HCT116 (cell line): ENCODE data around the gene MRPL24.

Source experiments
- EGR1 ChIP-seq: IDR thresholded peaks from 2 replicates; pipeline ENCODE4 v1.6.1; 2012; ENCODE audit warnings: low read depth
- ELF1 ChIP-seq: IDR thresholded peaks from 2 replicates; pipeline ENCODE4 v1.6.1; 2012; ENCODE audit warnings: low read depth, borderline replicate concordance
- EZH2phosphoT487 ChIP-seq: fragments of 200-600 bp; IDR thresholded peaks from 2 replicates; pipeline ENCODE4 v1.6.1; 2018; ENCODE audit warnings: antibody characterized with exemption, borderline replicate concordance
- POLR2A ChIP-seq: IDR thresholded peaks from 2 replicates; pipeline ENCODE4 v1.7.0; 2011; ENCODE audit warnings: borderline replicate concordance; ENCODE audit not compliant: insufficient read depth, insufficient read length; ENCODE audit errors: extremely low read depth
- POLR2AphosphoS5 ChIP-seq: IDR thresholded peaks from 2 replicates; pipeline ENCODE4 v1.6.1; 2011; ENCODE audit warnings: mild to moderate bottlenecking, low read depth, low read length, moderate library complexity
- RAD21 ChIP-seq: IDR thresholded peaks from 2 replicates; pipeline ENCODE4 v1.6.1; 2012; ENCODE audit warnings: low read depth, mild to moderate bottlenecking
- SIN3A ChIP-seq: IDR thresholded peaks from 2 replicates; pipeline ENCODE4 v1.6.1; 2012; ENCODE audit warnings: low read depth
- SRF ChIP-seq: IDR thresholded peaks from 2 replicates; pipeline ENCODE4 v1.6.1; 2012; ENCODE audit warnings: low read depth
- TCF7L2 ChIP-seq: IDR thresholded peaks from 2 replicates; pipeline ENCODE4 v1.7.0; 2011; ENCODE audit warnings: borderline replicate concordance, inconsistent platforms; ENCODE audit not compliant: insufficient read depth, insufficient read length; ENCODE audit errors: extremely low read depth
- ZNF274 ChIP-seq: fragments of 200-500 bp; sonication (Bioruptor generic); IDR thresholded peaks from 2 replicates; pipeline ENCODE4 v1.6.1; 2014; ENCODE audit warnings: mild to moderate bottlenecking, low read depth, low read length, inconsistent platforms
- TF ChIP-seq, protein P1 (sequence below), 3 experiments: fragments of 200-600 bp in 1 of 3; sonication (generic) in 1 of 3; IDR thresholded peaks in 2 of 3; conservative IDR thresholded peaks in 1 of 3; 2 replicates each; pipeline ENCODE4 v1.5.1; 2012 to 2017; ENCODE audit warnings: low read depth in 2 of 3, low read length in 2 of 3, antibody characterized with exemption in 1 of 3, borderline replicate concordance in 1 of 3, control low read depth in 1 of 3, mild to moderate bottlenecking in 1 of 3, mixed read lengths in 1 of 3, mixed run types in 1 of 3, moderate library complexity in 1 of 3; ENCODE audit not compliant: insufficient read depth in 1 of 3
- TF ChIP-seq, protein P2 (sequence below): IDR thresholded peaks from 2 replicates; pipeline ENCODE4 v1.6.1; 2012
- TF ChIP-seq, protein P3 (sequence below): IDR thresholded peaks from 2 replicates; pipeline ENCODE4 v1.6.1; 2012; ENCODE audit warnings: low read depth

DNA sequence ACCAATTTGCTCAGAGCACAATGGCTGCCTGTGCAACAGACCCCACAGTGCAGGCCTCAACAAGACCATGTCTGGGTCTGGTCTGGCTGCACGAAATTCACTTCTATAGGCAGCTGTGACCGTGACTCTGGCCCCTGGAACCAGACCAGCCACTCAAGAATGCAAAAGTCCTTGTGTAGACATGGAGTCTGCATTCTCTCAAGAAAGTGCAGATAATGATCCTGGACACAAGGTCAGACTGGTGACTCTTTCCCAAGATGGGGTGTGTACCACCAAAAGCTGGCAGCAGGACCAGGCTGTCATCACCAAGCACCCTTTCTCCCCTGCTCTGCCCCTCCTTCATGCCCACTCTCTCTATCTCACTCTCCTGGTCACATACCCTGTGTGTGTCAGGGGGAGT is 19.8 kb downstream of the MRPL24 start:
- TF ChIP-seq, protein P1, sequence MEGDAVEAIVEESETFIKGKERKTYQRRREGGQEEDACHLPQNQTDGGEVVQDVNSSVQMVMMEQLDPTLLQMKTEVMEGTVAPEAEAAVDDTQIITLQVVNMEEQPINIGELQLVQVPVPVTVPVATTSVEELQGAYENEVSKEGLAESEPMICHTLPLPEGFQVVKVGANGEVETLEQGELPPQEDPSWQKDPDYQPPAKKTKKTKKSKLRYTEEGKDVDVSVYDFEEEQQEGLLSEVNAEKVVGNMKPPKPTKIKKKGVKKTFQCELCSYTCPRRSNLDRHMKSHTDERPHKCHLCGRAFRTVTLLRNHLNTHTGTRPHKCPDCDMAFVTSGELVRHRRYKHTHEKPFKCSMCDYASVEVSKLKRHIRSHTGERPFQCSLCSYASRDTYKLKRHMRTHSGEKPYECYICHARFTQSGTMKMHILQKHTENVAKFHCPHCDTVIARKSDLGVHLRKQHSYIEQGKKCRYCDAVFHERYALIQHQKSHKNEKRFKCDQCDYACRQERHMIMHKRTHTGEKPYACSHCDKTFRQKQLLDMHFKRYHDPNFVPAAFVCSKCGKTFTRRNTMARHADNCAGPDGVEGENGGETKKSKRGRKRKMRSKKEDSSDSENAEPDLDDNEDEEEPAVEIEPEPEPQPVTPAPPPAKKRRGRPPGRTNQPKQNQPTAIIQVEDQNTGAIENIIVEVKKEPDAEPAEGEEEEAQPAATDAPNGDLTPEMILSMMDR (IDR thresholded peaks at IDR 0.05 in 2 of 3, conservative IDR thresholded peaks at IDR 0.05 in 1 of 3; ENCODE audit: borderline replicate concordance in 1 of 3, insufficient read depth in 1 of 3, low read depth in 2 of 3, low read length in 2 of 3) = no peak
- TF ChIP-seq ZNF274 (no peak), SIN3A (no peak), TCF7L2 (no peak), SRF (no peak), EGR1 (no peak), EZH2phosphoT487 (no peak), RAD21 (no peak), ELF1 (no peak), POLR2A (no peak), POLR2AphosphoS5 (no peak)
- TF ChIP-seq, protein P2, sequence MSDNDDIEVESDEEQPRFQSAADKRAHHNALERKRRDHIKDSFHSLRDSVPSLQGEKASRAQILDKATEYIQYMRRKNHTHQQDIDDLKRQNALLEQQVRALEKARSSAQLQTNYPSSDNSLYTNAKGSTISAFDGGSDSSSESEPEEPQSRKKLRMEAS = no peak
- TF ChIP-seq, protein P3, sequence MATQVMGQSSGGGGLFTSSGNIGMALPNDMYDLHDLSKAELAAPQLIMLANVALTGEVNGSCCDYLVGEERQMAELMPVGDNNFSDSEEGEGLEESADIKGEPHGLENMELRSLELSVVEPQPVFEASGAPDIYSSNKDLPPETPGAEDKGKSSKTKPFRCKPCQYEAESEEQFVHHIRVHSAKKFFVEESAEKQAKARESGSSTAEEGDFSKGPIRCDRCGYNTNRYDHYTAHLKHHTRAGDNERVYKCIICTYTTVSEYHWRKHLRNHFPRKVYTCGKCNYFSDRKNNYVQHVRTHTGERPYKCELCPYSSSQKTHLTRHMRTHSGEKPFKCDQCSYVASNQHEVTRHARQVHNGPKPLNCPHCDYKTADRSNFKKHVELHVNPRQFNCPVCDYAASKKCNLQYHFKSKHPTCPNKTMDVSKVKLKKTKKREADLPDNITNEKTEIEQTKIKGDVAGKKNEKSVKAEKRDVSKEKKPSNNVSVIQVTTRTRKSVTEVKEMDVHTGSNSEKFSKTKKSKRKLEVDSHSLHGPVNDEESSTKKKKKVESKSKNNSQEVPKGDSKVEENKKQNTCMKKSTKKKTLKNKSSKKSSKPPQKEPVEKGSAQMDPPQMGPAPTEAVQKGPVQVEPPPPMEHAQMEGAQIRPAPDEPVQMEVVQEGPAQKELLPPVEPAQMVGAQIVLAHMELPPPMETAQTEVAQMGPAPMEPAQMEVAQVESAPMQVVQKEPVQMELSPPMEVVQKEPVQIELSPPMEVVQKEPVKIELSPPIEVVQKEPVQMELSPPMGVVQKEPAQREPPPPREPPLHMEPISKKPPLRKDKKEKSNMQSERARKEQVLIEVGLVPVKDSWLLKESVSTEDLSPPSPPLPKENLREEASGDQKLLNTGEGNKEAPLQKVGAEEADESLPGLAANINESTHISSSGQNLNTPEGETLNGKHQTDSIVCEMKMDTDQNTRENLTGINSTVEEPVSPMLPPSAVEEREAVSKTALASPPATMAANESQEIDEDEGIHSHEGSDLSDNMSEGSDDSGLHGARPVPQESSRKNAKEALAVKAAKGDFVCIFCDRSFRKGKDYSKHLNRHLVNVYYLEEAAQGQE = no peak
